IMR-90 (cell line): ENCODE measurements around the gene MAEA. TPM values are rescaled to one million over a fixed set of nuclear protein-coding genes. Genes with fewer than 3 reads are reported as not detected.

Source experiments
- ATAC-seq: fragments of 200-7000 bp; cut with Tn5 transposase; 2 replicates; pipeline ENCODE4 v1.9.1; 2020; ENCODE audit warnings: low read depth, mild to moderate bottlenecking, moderate library complexity
- BruUV-seq: library from RNA; stranded (reverse); fragments of 400-500 nt; replicated peaks from 2 replicates; lab custom pipeline; 2021; lab: Mats Ljungman, UMichigan
- CTCF ChIA-PET: fragments of 300-600 bp; formaldehyde crosslinking; extraction: SDS; loops from one replicate; lab custom pipeline; 2021; ENCODE audit warnings: antibody characterized with exemption; lab: Yijun Ruan, JAX
- POLR2A ChIA-PET: fragments of 300-600 bp; sonication (Branson Sonifier 250); formaldehyde crosslinking; loops from one replicate; lab custom pipeline; 2022; ENCODE audit warnings: antibody characterized with exemption; ENCODE audit not compliant: unreplicated experiment; lab: Charles Lee
- DNase-seq: peaks from one replicate; pipeline ENCODE4 v3.0.0; 2013
- H2AFZ ChIP-seq: replicated peaks from 2 replicates; pipeline ENCODE3; 2013; ENCODE audit warnings: low read length, mild to moderate bottlenecking; ENCODE audit not compliant: poor library complexity
- H2AK5ac ChIP-seq: 2 replicates; pipeline ENCODE4 v1.6.1; 2013; ENCODE audit warnings: low read depth, low read length, inconsistent platforms
- H2AK9ac ChIP-seq: replicated peaks from 2 replicates; pipeline ENCODE3; 2013; ENCODE audit warnings: mild to moderate bottlenecking, low read depth, low read length, moderate library complexity; ENCODE audit not compliant: poor library complexity
- H2BK120ac ChIP-seq: 2 replicates; pipeline ENCODE4 v1.6.1; 2013; ENCODE audit warnings: low read depth, low read length, inconsistent platforms
- H2BK15ac ChIP-seq: 3 replicates; pipeline ENCODE4 v1.6.1; 2013; ENCODE audit warnings: low read depth, low read length, inconsistent platforms
- H2BK20ac ChIP-seq: 2 replicates; pipeline ENCODE4 v1.6.1; 2013; ENCODE audit warnings: low read depth, mild to moderate bottlenecking, inconsistent platforms, low read length, moderate library complexity
- H2BK5ac ChIP-seq: 2 replicates; pipeline ENCODE4 v1.6.1; 2013; ENCODE audit warnings: mild to moderate bottlenecking, low read depth, low read length, inconsistent platforms; ENCODE audit not compliant: poor library complexity, severe bottlenecking
- H3K14ac ChIP-seq: replicated peaks from 2 replicates; pipeline ENCODE4 v1.6.1; 2013; ENCODE audit warnings: low read depth, low read length, inconsistent platforms
- H3K18ac ChIP-seq: 2 replicates; pipeline ENCODE4 v1.6.1; 2013; ENCODE audit warnings: low read depth, low read length, control low read depth
- H3K23ac ChIP-seq: 2 replicates; pipeline ENCODE4 v1.6.1; 2013; ENCODE audit warnings: low read depth, low read length, inconsistent platforms
- H3K27ac ChIP-seq: 2 replicates; pipeline ENCODE4 v1.5.1; 2013; ENCODE audit warnings: mild to moderate bottlenecking, control low read depth, low read length; ENCODE audit not compliant: insufficient read depth
- H3K27me3 ChIP-seq: 2 replicates; pipeline ENCODE4 v1.6.1; 2013; ENCODE audit warnings: low read length; ENCODE audit not compliant: control insufficient read depth, insufficient read depth
- H3K36me3 ChIP-seq: 2 replicates; pipeline ENCODE4 v1.6.1; 2013; ENCODE audit warnings: low read length, mixed read lengths; ENCODE audit not compliant: control insufficient read depth, insufficient read depth
- H3K4ac ChIP-seq: 2 replicates; pipeline ENCODE4 v1.6.1; 2013; ENCODE audit warnings: low read depth, low read length, inconsistent platforms
- H3K4me1 ChIP-seq: 2 replicates; pipeline ENCODE4 v1.6.1; 2013; ENCODE audit warnings: low read length, mixed read lengths; ENCODE audit not compliant: control insufficient read depth, insufficient read depth
- H3K4me2 ChIP-seq: 2 replicates; pipeline ENCODE4 v1.6.1; 2013; ENCODE audit warnings: low read depth, mild to moderate bottlenecking, control low read depth, low read length, moderate library complexity
- H3K4me3 ChIP-seq: 2 replicates; pipeline ENCODE4 v1.5.1; 2013; ENCODE audit warnings: low read depth, mild to moderate bottlenecking, control low read depth, low read length, moderate library complexity; ENCODE audit not compliant: insufficient read depth
- H3K56ac ChIP-seq: 2 replicates; pipeline ENCODE4 v1.6.1; 2013; ENCODE audit warnings: low read length, inconsistent platforms; ENCODE audit not compliant: insufficient read depth; ENCODE audit errors: extremely low read depth
- H3K79me1 ChIP-seq, 2 experiments: 2 replicates each; pipeline ENCODE4 v1.6.1; 2013; ENCODE audit warnings: low read length in 2 of 2, inconsistent platforms in 1 of 2, low read depth in 1 of 2
- H3K9ac ChIP-seq: 2 replicates; pipeline ENCODE4 v1.6.1; 2013; ENCODE audit warnings: low read depth, low read length, control low read depth
- H3K9me1 ChIP-seq: 2 replicates; pipeline ENCODE4 v1.6.1; 2013; ENCODE audit warnings: low read length, inconsistent platforms; ENCODE audit not compliant: insufficient read depth
- H3K9me3 ChIP-seq: 2 replicates; pipeline ENCODE4 v1.6.1; 2013; ENCODE audit warnings: low read length; ENCODE audit not compliant: control insufficient read depth, insufficient read depth
- H4K20me1 ChIP-seq: 2 replicates; pipeline ENCODE4 v1.6.1; 2013; ENCODE audit warnings: low read length, inconsistent platforms; ENCODE audit not compliant: insufficient read depth
- H4K5ac ChIP-seq: 2 replicates; pipeline ENCODE4 v1.6.1; 2013; ENCODE audit warnings: mild to moderate bottlenecking, low read depth, low read length, control low read depth
- H4K8ac ChIP-seq, 2 experiments: 2 replicates each; pipeline ENCODE4 v1.6.1; 2013; ENCODE audit warnings: low read depth in 2 of 2, low read length in 2 of 2, control low read depth in 1 of 2, inconsistent platforms in 1 of 2
- H4K91ac ChIP-seq: 2 replicates; pipeline ENCODE4 v1.6.1; 2013; ENCODE audit warnings: low read depth, low read length, inconsistent platforms; ENCODE audit not compliant: insufficient read depth
- BHLHE40 ChIP-seq: fragments of 150-350 bp; IDR thresholded peaks from 2 replicates; pipeline ENCODE4 v1.6.1; 2016; ENCODE audit warnings: mild to moderate bottlenecking, low read depth, low read length
- CEBPB ChIP-seq: IDR thresholded peaks from 2 replicates; pipeline ENCODE4 v1.6.1; 2012; ENCODE audit warnings: low read depth, low read length, improper control_type of control experiment
- FOS ChIP-seq: fragments of 150-350 bp; IDR thresholded peaks from 2 replicates; pipeline ENCODE4 v1.6.1; 2016; ENCODE audit warnings: low read depth, low read length
- MAFK ChIP-seq: IDR thresholded peaks from 2 replicates; pipeline ENCODE4 v1.6.1; 2012; ENCODE audit warnings: low read depth, low read length, improper control_type of control experiment
- POLR2A ChIP-seq: IDR thresholded peaks from 2 replicates; pipeline ENCODE4 v1.6.1; 2012; ENCODE audit warnings: mild to moderate bottlenecking, low read depth, low read length
- RAD21 ChIP-seq: IDR thresholded peaks from 2 replicates; pipeline ENCODE4 v1.6.1; 2012; ENCODE audit warnings: low read length, improper control_type of control experiment
- RCOR1 ChIP-seq: IDR thresholded peaks from 2 replicates; pipeline ENCODE4 v1.6.1; 2012; ENCODE audit warnings: mild to moderate bottlenecking, low read length, improper control_type of control experiment; ENCODE audit not compliant: insufficient replicate concordance
- RFX5 ChIP-seq: IDR thresholded peaks from 2 replicates; pipeline ENCODE4 v1.8.0; 2012; ENCODE audit warnings: low read depth, mild to moderate bottlenecking, low read length, moderate library complexity
- USF2 ChIP-seq: fragments of 150-350 bp; IDR thresholded peaks from 2 replicates; pipeline ENCODE4 v1.6.1; 2017; ENCODE audit warnings: mild to moderate bottlenecking, antibody characterized with exemption, low read length, low read depth
- WGBS, 2 experiments: methylation state at CpG; one replicate each; pipeline versions ENCODE4 v1.1.5 to v1.1.7; 2013; ENCODE audit warnings: missing lambda C conversion rate in 2 of 2; ENCODE audit not compliant: insufficient read length in 1 of 2; ENCODE audit errors: extremely low coverage in 2 of 2; 5-methylcytosine and 5-hydroxymethylcytosine counted together
- dilution Hi-C: fragments of 300-500 bp; cut with HindIII; formaldehyde crosslinking; loops from one replicate; pipeline ENCODE4 v1.14.3; 2018; ENCODE audit warnings: low sequenced_read_pairs; ENCODE audit not compliant: unreplicated experiment
- in situ Hi-C: fragments of 300-500 bp; cut with MboI; formaldehyde crosslinking; loops from 3 replicates; pipeline ENCODE4 v1.14.3; 2019; ENCODE audit warnings: low sequenced_read_pairs, inconsistent platforms, mixed read lengths
- intact Hi-C: fragments of 100-400 bp; cut with micrococcal nuclease; formaldehyde crosslinking; loops from 2 replicates; pipeline ENCODE4 v1.10.0; 2022
- polyA plus RNA-seq, 3 experiments: library from polyadenylated mRNA; depleted of rRNA; stranded (reverse); fragments of >200 nt; gene quantifications; 2 replicates each; pipeline ENCODE4 v1.2.3, GENCODE V29; 2012; ENCODE audit warnings: low replicate concordance in 1 of 3
- total RNA-seq: library from RNA; depleted of rRNA; stranded (reverse); fragments of >200 nt; gene quantifications from 2 replicates; pipeline ENCODE4 v1.2.3, GENCODE V29; 2012

MAEA gene
- total and polyA plus RNA-seq, 2 of the 4 experiments (the other 2 are of a cell fraction), result 61.5 to 108 TPM

GRCh38 chr4:1359144-1359501, 69.4 kb downstream of the MAEA start:
- Histone ChIP-seq H3K14ac (no peak overlapping the region), H3K9me3 (no peaks in the 10 kb centered on the region), H4K5ac (no peak overlapping the region), H3K4me1 (0 out of 2 replicates have a peak, but pooled peaks cover 2% of the 10 kb centered on the region), H3K79me1 (no peaks in the 10 kb centered on the region; a peak in 1 of 4 replicates), H3K27ac (no peak overlapping the region), H3K18ac (no peak overlapping the region), H3K27me3 (no peaks in the 10 kb centered on the region), H3K4ac (no peak overlapping the region), H3K9ac (no peak overlapping the region), H3K23ac (no peak overlapping the region), H2BK5ac (no peak overlapping the region), H4K8ac (no peak overlapping the region), H2BK20ac (no peak overlapping the region), H2AK9ac (no peak overlapping the region), H2BK120ac (no peak overlapping the region), H2BK15ac (no peak overlapping the region), H3K4me2 (no peak overlapping the region), H3K36me3 (peaks cover 33% of the 10 kb centered on the region), H3K4me3 (no peak overlapping the region), H4K91ac (no peak overlapping the region), H3K56ac (no peak overlapping the region), H2AK5ac (no peak overlapping the region), H2AFZ (no peak overlapping the region), H4K20me1 (no peaks in the 10 kb centered on the region), H3K9me1 (no peaks in the 10 kb centered on the region)
- POLR2A ChIA-PET, result no interaction called here
- TF ChIP-seq RFX5 (no peak), FOS (no peak), RAD21 (no peak), RCOR1 (no peak), MAFK (no peak), BHLHE40 (no peak), CEBPB (no peak), POLR2A (no peak), USF2 (no peak)
- BruUV-seq, result no TSS peak
- dilution Hi-C loops (no loop called here), in situ Hi-C loops (loop anchor here (10.0 kb wide), 1 partner anchor 276 kb away; no protein-coding TSS in a partner anchor), intact Hi-C loops (loop anchor here (5.0 kb wide), 1 partner anchor 153 kb away; no protein-coding TSS in a partner anchor)
- ATAC-seq, result no peak
- no peak for DNase-seq
- CTCF ChIA-PET, result no interaction called here
- WGBS, 2 experiments, result 87% methylated on average over 3 of the region's 14 CpGs; no CpG with 5 or more reads in 1 of the 2 experiments
